Left renal cortex interstitium (tissue), 4 donors: ENCODE data around the gene NOTCH4. TPM values are rescaled to one million over a fixed set of nuclear protein-coding genes. Genes with fewer than 3 reads are reported as not detected.

ENCODE experiments used
- DNase-seq, 4 donors: peaks; one replicate each; pipeline ENCODE4 v3.0.0-alpha.2; 2013; ENCODE audit warnings: low read depth in 4 of 4, low spot score in 2 of 4, missing footprints in 1 of 4
- polyA plus RNA-seq, 4 donors: library from polyadenylated mRNA; unstranded; fragments of 120-200 nt; gene quantifications; one replicate each; pipeline ENCODE4 v1.2.1, GENCODE V29; 2013; ENCODE audit not compliant: insufficient read length in 4 of 4

NOTCH4 gene
- polyA plus RNA-seq, 4 donors, result 14.9 to 30.8 (median 18.4) TPM

GRCh38 chr6:32183030-32183429 lies 40.8 kb downstream of the NOTCH4 start:
- DNase-seq, result no peak

DNA sequence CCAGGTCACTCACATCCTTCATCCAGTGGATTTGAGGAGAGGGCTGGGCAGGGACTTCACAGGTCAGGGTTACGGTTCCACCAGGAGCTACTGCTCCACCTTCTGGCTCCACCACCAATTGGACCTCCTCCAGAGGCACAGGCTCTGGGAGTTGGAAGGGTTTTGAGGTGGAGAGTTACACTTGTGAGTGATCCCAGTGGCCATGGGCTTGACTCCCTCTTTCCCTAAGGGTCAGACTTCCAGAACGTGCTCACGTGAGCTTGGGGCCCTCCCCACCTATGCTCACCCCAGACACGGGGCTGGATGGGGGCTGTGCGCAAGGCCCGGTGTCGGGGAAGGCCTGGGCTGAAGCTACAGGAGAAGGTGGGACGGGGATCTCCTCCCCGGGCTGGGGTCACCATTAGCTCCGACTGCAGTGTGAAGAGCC lies 41.3 kb downstream of the NOTCH4 start:
- no peak for DNase-seq

DNA sequence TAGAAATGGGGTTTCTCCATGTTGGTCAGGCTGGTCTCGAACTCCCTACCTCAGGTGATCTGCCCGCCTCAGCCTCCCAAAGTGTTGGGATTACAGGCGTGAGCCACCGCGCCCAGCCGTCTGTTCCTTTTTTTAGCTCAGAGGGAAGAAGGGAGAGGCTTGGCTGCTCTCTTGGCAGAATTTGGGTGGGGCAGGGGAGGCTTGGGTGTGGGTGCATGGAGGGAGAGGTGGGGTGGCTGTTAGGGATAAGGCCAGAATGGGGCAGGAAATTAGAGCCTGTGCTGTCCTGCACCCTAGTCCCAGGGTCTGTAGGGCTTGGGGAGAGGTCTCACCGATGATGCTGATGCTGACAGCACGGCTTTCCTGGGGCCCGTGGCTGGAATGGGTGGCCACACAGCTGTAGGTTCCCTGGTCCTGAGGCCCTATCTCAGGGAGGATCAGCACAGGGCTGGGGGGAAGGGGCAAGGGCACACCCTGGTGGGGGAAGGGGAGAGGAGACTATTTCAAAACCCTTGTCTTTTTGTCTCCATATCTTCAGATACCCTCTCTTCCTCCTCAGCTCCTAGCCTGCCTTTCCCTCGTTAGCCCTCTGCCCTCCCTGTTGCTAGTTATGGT lies 41.8 kb downstream of the NOTCH4 start:
- no peak for DNase-seq

DNA sequence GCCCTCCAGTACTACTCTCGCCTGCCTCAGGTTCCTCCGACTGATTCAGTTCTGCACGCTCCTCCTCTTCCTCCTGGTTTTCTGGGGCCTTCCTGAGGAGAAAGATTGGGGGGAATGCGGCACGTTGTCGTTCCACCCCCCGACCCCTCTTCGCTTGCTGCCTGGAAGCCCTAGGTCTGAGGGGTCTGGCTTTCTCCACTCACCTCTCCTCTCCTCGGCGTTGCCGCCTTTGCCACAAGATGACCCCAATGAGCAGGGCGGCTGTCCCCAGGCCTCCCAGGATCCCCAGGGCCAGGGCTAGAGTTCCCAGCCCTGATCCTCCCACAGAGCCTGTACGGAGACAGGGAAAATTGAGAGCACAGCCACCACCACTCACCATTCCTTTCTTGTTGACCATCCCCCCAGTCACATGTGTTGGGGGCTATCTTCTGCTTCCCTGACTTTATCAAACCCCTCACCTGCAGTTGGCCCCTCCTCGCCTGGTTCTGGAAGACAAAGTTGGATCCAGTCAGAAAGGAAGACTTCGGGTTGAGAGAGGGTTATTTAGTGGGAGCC lies 42.6 kb downstream of the NOTCH4 start:
- DNase-seq, result no peak

DNA sequence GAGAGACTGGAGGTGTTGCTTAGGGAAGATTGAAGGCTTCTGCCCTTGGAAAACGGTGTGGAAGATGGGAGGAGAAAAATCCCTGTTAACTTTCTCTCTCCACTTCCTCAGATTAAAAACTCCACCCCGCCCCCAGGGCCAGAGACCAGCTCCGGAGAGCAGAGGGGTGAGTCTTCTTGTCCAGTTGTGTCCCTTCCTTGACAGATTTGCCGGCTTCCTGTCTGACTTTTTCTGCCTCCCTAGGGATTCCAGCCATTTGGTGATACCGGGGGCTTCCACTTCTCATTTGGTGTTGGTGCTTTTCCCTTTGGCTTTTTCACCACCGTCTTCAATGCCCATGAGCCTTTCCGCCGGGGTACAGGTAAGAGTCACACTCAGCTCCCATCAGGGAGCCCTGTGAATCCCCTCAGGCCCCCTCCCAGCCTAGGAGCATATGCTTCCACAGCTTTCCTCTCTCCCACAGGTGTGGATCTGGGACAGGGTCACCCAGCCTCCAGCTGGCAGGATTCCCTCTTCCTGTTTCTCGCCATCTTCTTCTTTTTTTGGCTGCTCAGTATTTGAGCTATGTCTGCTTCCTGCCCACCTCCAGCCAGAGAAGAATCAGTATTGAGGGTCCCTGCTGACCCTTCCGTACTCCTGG lies 44.0 kb downstream of the NOTCH4 start:
- DNase-seq, result no peak

GRCh38 chr6:32178547-32179440 lies 45.1 kb downstream of the NOTCH4 start:
- no peak for DNase-seq

- peak; percentile 99 to 100 (median 100) for DNase-seq
These were observed 45.9 kb downstream of the NOTCH4 start, which contains the start of gene RNF5 for GRCh38 chr6:32177788-32178546. Gene RNF5, plus strand, starts transcription at chr6:32178405. Its CDS starts 107 bp downstream, at chr6:32178512.

- no peak for DNase-seq
These were observed 46.6 kb downstream of the NOTCH4 start for GRCh38 chr6:32177183-32177787.

- no peak for DNase-seq
These were observed 47.2 kb downstream of the NOTCH4 start for GRCh38 chr6:32176476-32177182.

- DNase-seq, result peak; percentile 88 to 96 (median 94)
These were observed 48.0 kb downstream of the NOTCH4 start, which contains the start of gene AGPAT1 for GRCh38 chr6:32175711-32176475. Gene AGPAT1, minus strand, starts transcription at chr6:32176084. Its CDS starts 4,588 bp downstream, at chr6:32171496.

- DNase-seq, result no peak
These were observed 48.6 kb downstream of the NOTCH4 start for GRCh38 chr6:32175322-32175710.

- DNase-seq, result no peak
These were observed 49.5 kb downstream of the NOTCH4 start for GRCh38 chr6:32174416-32174815.

DNA sequence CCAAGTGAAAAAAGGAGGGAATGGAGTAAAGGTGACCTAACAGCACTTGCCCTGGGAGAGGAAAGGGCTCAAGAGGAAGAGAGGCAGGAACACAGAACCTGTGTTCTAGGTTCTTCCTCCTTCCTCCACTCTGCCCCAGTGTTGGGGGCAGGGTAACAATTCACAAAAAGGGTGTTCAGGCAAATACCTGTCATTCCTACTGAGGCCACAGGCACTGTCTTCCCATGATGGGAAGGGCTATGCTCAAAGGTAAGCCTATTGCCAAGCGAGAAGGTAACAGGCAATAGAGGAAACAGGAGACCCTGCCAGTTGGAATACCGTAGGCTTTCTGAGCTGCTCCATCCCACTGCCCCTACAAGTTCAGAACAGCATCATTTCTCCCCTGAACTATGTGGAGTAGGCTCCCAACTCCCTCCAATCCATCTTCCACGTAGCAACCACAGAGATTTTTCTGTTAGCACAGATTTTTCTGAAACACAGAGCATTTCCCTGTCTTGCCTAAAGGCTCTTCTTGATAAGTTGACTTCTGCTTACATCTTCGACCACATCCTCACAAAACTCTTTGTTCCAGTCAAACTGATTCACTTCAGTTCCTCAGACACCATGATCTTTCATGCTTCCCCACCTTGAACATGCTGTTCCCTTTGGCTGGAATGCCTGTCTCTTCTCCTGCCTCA lies 50.7 kb downstream of the NOTCH4 start:
- no peak for DNase-seq

- no peak for DNase-seq
These were observed 52.6 kb downstream of the NOTCH4 start for GRCh38 chr6:32171234-32171633.

- DNase-seq, result no peak
These were observed 53.6 kb downstream of the NOTCH4 start for GRCh38 chr6:32170294-32170693.

DNA sequence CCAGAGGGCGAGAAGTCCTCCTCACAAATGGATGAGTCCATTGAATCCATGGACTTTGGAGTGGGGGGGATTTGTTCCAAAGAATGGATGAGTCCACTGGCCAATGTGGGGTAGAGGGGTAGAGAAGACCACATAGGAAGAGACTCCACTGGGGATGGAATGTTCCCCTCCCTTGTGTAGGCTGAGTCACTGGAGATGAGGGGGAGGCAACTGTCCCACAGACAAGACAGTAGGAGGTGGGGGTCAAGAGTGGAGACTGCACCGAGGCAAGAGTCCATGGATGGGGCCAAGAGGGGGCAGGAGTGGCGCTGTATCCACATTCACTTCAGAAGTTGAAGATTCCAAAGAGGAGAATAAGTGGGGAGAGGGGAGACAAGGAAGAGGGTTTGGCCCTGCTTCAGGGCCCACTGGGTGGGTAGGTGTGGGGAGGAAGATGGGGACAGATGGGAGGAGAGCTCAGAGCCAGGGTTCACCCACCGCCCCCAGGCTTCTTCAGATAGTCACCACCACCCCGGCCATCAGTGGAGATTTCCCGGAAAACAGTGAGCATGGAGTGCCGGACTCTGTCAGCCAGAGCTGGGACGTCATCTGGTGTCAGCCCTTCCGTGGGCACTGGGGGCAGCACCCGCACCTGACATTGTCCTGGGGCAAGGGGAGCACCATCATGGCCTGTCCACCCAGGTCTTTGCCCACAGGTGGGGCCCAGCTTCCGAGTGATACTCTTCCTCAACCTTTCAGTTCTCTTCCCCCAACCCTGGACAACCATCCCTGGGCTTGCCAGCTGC lies 54.9 kb downstream of the NOTCH4 start:
- no peak for DNase-seq

GRCh38 chr6:32168350-32168749 lies 55.5 kb downstream of the NOTCH4 start:
- DNase-seq, result no peak
